ENCODE data around the gene TRAK1. TPM values are rescaled to one million over a fixed set of nuclear protein-coding genes. Genes with fewer than 3 reads are reported as not detected.

The TRAK1 gene
- total RNA-seq, 1 donor from 2014 or later: 37.5 TPM

DNA sequence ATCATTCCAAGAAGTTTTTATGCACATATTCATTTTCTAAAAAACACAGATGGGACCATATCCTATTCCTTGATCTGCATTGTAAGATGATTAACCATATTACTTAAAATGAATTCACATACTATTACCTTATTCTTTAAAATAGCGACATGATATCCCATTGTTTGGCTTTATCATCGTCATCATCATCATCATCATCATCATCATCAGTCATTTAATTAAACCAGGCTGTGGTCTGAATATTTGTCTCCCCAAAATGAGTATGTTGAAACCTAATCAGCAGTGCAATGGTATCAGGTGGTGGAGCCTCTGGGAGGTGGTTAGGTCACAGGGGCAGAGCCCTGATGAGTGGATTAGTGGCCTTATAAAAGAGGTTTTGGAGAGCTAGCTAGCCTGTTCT, 4.4 kb downstream of the TRAK1 start:
- H3K4me1 ChIP-seq: peaks cover 8 to 36% of the 10 kb centered on the region in 2 donors
- H3K9me3 ChIP-seq: no peaks in the 10 kb centered on the region
- intact Hi-C loops (cut with DNase I): no loop called here
- no peaks in the 10 kb centered on the region for H3K27me3 ChIP-seq
- H3K27ac ChIP-seq: no peak overlapping the region
- no peaks in the 10 kb centered on the region for H3K36me3 ChIP-seq
- no peak for DNase-seq (ENCODE audit: low spot score in 2 of 2)
- H3K4me3 ChIP-seq: no peak overlapping the region
- TF ChIP-seq, protein P1, sequence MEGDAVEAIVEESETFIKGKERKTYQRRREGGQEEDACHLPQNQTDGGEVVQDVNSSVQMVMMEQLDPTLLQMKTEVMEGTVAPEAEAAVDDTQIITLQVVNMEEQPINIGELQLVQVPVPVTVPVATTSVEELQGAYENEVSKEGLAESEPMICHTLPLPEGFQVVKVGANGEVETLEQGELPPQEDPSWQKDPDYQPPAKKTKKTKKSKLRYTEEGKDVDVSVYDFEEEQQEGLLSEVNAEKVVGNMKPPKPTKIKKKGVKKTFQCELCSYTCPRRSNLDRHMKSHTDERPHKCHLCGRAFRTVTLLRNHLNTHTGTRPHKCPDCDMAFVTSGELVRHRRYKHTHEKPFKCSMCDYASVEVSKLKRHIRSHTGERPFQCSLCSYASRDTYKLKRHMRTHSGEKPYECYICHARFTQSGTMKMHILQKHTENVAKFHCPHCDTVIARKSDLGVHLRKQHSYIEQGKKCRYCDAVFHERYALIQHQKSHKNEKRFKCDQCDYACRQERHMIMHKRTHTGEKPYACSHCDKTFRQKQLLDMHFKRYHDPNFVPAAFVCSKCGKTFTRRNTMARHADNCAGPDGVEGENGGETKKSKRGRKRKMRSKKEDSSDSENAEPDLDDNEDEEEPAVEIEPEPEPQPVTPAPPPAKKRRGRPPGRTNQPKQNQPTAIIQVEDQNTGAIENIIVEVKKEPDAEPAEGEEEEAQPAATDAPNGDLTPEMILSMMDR (IDR thresholded peaks at IDR 0.05): no peak

DNA sequence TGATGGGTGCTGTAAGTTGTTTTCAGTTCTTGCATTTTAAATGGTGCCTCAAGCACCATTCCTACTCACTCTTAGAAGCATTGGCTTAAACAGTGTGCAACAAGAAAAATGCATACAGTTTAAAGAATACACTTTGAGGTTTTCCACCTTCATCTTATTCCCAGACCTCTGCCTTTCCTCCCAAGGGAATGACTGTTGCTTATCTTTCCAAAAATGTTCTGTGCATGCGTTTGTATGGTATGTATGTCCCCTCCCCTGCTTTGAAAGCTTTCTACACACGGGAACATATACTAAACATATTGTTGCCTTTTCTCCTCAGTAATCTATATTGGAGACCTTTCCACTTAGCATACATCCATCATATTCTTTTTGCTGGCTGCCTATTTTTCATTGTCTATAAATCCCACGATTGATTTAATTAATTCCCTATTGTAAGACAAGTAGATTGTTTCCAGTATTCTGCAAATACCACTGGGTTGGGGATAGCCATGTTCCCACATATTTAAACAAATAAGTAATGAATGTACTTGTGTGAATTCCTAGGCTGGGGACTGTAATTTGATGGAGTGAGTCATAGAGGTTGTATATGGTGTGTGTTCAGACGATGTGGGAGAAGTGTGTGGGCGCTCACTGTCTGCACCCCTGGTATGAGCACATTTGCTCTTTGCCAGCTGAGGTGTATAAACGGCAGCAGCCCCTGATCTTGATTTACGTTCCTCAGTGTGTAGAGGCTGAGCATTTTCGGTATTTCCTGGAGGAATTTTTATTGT, 5.8 kb downstream of the TRAK1 start:
- no peak overlapping the region for H3K27ac ChIP-seq
- intact Hi-C loops (cut with DNase I): no loop called here
- no peak overlapping the region for H3K4me3 ChIP-seq
- H3K9me3 ChIP-seq: no peaks in the 10 kb centered on the region
- TF ChIP-seq, protein P1 (IDR thresholded peaks at IDR 0.05): no peak
- H3K27me3 ChIP-seq: no peaks in the 10 kb centered on the region
- peak in 1 of 2 donors; percentile 60 for DNase-seq (ENCODE audit: low spot score in 2 of 2)
- no peaks in the 10 kb centered on the region for H3K36me3 ChIP-seq
- peaks cover 10 to 42% of the 10 kb centered on the region in 2 donors for H3K4me1 ChIP-seq

DNA sequence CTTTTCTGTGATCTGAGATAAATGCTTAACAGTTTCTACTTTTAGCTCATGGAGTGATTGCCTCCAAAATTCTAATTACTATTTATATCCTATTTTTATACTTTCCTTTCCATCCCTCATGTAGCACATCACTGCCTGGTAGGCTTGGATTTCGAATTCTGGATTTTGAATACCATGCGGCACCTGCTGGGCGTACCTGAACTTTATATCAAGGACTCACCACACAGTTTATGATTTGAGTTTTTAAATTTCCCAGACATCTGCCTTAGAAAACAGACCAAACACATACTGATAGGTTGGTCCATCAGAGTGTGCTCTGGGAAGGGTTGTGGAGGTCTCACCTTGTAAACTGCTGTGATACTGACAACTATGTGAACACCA, 6.4 kb downstream of the TRAK1 start:
- peaks cover 10 to 41% of the 10 kb centered on the region in 2 donors for H3K4me1 ChIP-seq

DNA sequence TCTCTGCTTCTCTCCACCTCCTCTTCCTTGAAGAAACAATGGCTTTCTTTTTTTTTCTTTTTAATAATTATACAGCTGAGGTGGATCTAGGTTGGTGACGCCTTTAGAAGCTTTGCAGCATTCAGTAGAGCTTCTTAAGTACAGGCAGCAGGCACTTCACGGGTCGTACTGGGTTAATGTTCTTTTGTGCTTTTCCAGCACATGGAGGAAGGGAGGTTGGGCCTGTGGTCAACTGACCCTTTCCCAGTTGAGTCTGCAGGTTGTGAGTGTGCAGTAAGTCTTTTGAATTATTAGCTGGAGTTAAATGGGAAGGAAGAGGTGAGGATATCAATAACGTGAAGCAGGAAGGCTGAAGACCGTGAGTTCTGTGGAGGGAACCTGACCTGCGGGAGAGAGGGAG, 7.0 kb downstream of the TRAK1 start:
- Histone ChIP-seq H3K27me3 (no peaks in the 10 kb centered on the region), H3K27ac (no peak overlapping the region), H3K4me1 (peaks cover 10 to 41% of the 10 kb centered on the region in 2 donors), H3K4me3 (no peak overlapping the region), H3K9me3 (no peaks in the 10 kb centered on the region), H3K36me3 (no peaks in the 10 kb centered on the region)
- intact Hi-C loops (cut with DNase I): loop anchor here (2.0 kb wide), 3 partner anchors 17 to 137 kb away; no protein-coding TSS in a partner anchor
- DNase-seq (ENCODE audit: low spot score in 2 of 2): peak in 1 of 2 donors; percentile 57
- TF ChIP-seq, protein P1 (IDR thresholded peaks at IDR 0.05): no peak

More for the DNA sequence above, 6.4 kb downstream of the TRAK1 start:
- intact Hi-C loops (cut with DNase I): no loop called here
- Histone ChIP-seq H3K36me3 (no peaks in the 10 kb centered on the region), H3K4me3 (no peak overlapping the region), H3K27ac (no peak overlapping the region), H3K9me3 (no peaks in the 10 kb centered on the region), H3K27me3 (no peaks in the 10 kb centered on the region)
- peak in 1 of 2 donors; percentile 16 for DNase-seq (ENCODE audit: low spot score in 2 of 2)
- TF ChIP-seq, protein P1 (IDR thresholded peaks at IDR 0.05): peak in 1 of 3 experiments; percentile 30

DNA sequence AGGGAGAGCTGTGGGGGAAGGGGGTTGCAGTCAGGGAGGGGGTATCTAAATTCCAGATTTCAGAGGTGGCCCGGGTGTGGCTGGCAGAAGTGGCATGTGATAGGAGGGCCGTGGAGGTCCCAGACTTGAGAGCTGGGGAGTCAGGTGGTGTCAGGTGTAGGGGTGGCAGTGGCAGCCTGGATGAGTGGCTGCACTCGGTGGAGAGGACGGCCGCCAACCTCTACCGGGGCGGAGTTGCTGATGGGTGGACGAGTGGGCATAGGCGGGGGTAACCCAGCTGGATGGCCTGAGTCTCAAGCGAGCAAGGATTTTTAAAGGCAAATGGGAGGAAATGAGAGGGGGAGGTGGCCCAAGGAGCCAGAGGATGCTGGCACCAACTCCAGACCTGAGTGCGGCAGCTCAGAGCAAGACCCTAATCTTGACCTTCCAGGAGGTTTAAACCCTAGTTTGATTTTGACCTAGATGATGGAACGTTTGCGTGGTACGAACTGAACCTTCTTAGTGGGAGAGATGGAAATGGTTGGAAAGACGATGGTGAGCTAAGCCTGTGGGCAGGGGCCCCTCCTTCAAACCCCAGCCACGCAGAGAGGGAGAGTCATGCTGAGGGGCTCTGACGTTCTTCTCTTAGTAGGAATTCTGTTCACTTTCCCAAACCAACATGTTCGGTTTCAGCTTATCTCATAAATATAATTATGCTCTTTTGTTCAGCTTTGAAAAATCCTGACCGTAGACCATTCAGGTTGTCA, 8.0 kb downstream of the TRAK1 start:
- intact Hi-C loops (cut with DNase I): loop anchor here (1.0 to 2.0 kb wide), 4 partner anchors 18 to 205 kb away; no protein-coding TSS in a partner anchor
- H3K27ac ChIP-seq: peak overlapping the region in 1 of 2 donors; percentile 42
- peaks cover 10 to 41% of the 10 kb centered on the region in 2 donors for H3K4me1 ChIP-seq
- peak in 1 of 2 donors; percentile 63 for DNase-seq (ENCODE audit: low spot score in 2 of 2)
- TF ChIP-seq, protein P1 (IDR thresholded peaks at IDR 0.05): no peak
- H3K36me3 ChIP-seq: no peaks in the 10 kb centered on the region
- no peak overlapping the region for H3K4me3 ChIP-seq
- H3K27me3 ChIP-seq: no peaks in the 10 kb centered on the region
- no peaks in the 10 kb centered on the region for H3K9me3 ChIP-seq

All from ascending aorta (tissue), 2 donors.